ENCODE measurements around the gene FAM20A.

Gene FAM20A

GRCh38 chr17:68511254-68511670 lies 89.9 kb downstream of the FAM20A start (continued):
- TF ChIP-seq ZBTB11 (tag by site-specific recombination; conservative IDR thresholded peaks at IDR 0.05; ENCODE audit: low read depth) (0 out of 2 replicates have a peak, but pooled peaks have one; percentile 15), ZFP41 (tag by site-specific recombination; IDR thresholded peaks at IDR 0.05; ENCODE audit: borderline replicate concordance) (no peak), ZNF837 (tag by site-specific recombination; IDR thresholded peaks at IDR 0.05) (no peak), ZBTB10 (tag by site-specific recombination; IDR thresholded peaks at IDR 0.05) (no peak), EGR2 (tag by site-specific recombination; IDR thresholded peaks at IDR 0.05; ENCODE audit: low read depth) (no peak), HOXC10 (CRISPR knock-in tag; IDR thresholded peaks at IDR 0.05) (no peak)

GRCh38 chr17:68509141-68510057 lies 91.8 kb downstream of the FAM20A start:
- POLR2A ChIA-PET = no interaction called here
- Histone ChIP-seq H3K4me1 (ENCODE audit: control insufficient read depth, insufficient read depth, low read length) (peaks cover 14% of the 10 kb centered on the region), H3K9me3 (ENCODE audit: control insufficient read depth, insufficient read depth, low read depth, low read length) (no peaks in the 10 kb centered on the region), H3K4me3 (ENCODE audit: low read depth, low read length) (no peak overlapping the region), H3K27ac (ENCODE audit: extremely low read depth, low read depth, low read length) (no peak overlapping the region), H3K36me3 (ENCODE audit: control insufficient read depth in 2 of 2, insufficient read depth in 1 of 2, low read length in 2 of 2) (no peaks in the 10 kb centered on the region)
- CTCF ChIA-PET = interaction anchor here (0.6 to 1.0 kb wide), 4 partner anchors 11 to 308 kb away, joined by 3 to 4 read pairs (median 3); no protein-coding TSS in a partner anchor
- TF ChIP-seq ZNF239 (tag by site-specific recombination; IDR thresholded peaks at IDR 0.05) = no peak
- no peak for TF ChIP-seq ZNF423 (tag by site-specific recombination; IDR thresholded peaks at IDR 0.05)
- TF ChIP-seq ZNF571 (tag by site-specific recombination; IDR thresholded peaks at IDR 0.05) = no peak
- TF ChIP-seq ZNF174 (tag by site-specific recombination; IDR thresholded peaks at IDR 0.05) = no peak
- TF ChIP-seq ZNF266 (tag by site-specific recombination; IDR thresholded peaks at IDR 0.05; ENCODE audit: low read depth) = no peak
- TF ChIP-seq IKZF3 (tag by site-specific recombination; IDR thresholded peaks at IDR 0.05) = no peak
- TF ChIP-seq ZNF274 (IDR thresholded peaks at IDR 0.05; ENCODE audit: low read length) = no peak
- no peak for TF ChIP-seq ZNF274 (tag by site-specific recombination; IDR thresholded peaks at IDR 0.05; ENCODE audit: borderline replicate concordance)
- no peak for TF ChIP-seq ZNF341 (tag by site-specific recombination; IDR thresholded peaks at IDR 0.05; ENCODE audit: low read depth)

- POLR2A ChIA-PET = no interaction called here
- no peak overlapping the region for H3K4me3 ChIP-seq (ENCODE audit: low read depth, low read length)
- H3K36me3 ChIP-seq (ENCODE audit: control insufficient read depth in 2 of 2, insufficient read depth in 1 of 2, low read length in 2 of 2) = no peaks in the 10 kb centered on the region
- peaks cover 12% of the 10 kb centered on the region for H3K4me1 ChIP-seq (ENCODE audit: control insufficient read depth, insufficient read depth, low read length)
- no peaks in the 10 kb centered on the region for H3K9me3 ChIP-seq (ENCODE audit: control insufficient read depth, insufficient read depth, low read depth, low read length)
- no peak overlapping the region for H3K27ac ChIP-seq (ENCODE audit: extremely low read depth, low read depth, low read length)
- CTCF ChIA-PET = interaction anchor here (0.7 to 0.8 kb wide), 2 partner anchors 41 to 299 kb away, joined by 3 to 5 read pairs; no protein-coding TSS in a partner anchor
- no peak for TF ChIP-seq ZNF202 (tag by site-specific recombination; IDR thresholded peaks at IDR 0.05; ENCODE audit: borderline replicate concordance)
- TF ChIP-seq ZNF670 (tag by site-specific recombination; IDR thresholded peaks at IDR 0.05; ENCODE audit: low read depth) = no peak
- TF ChIP-seq ZNF513 (tag by site-specific recombination; IDR thresholded peaks at IDR 0.05) = no peak
- no peak for TF ChIP-seq ZNF510 (tag by site-specific recombination; IDR thresholded peaks at IDR 0.05; ENCODE audit: insufficient replicate concordance)
- TF ChIP-seq ZNF19 (tag by site-specific recombination; IDR thresholded peaks at IDR 0.05; ENCODE audit: low read depth) = no peak
- no peak for TF ChIP-seq ZNF558 (tag by site-specific recombination; IDR thresholded peaks at IDR 0.05)
- no peak for TF ChIP-seq CTCF (tag by site-specific recombination; IDR thresholded peaks at IDR 0.05)
- no peak for TF ChIP-seq IKZF3 (tag by site-specific recombination; IDR thresholded peaks at IDR 0.05)
- no peak for TF ChIP-seq MZF1 (tag by site-specific recombination; IDR thresholded peaks at IDR 0.05; ENCODE audit: borderline replicate concordance)
These were observed 93.6 kb downstream of the FAM20A start for GRCh38 chr17:68507576-68507975.

Data from HEK293 (cell line).